ENCODE measurements around the gene BIN1. TPM values are rescaled to one million over a fixed set of nuclear protein-coding genes. Genes with fewer than 3 reads are reported as not detected.
A peak's percentile ranks its signal among the peaks of the same experiment; 100 is the strongest.
"Not testable (repeated sequence)": the region's sequence is repeated elsewhere in the genome, so short reads cannot be mapped to it uniquely, and the experiment has no call there.

The BIN1 gene
- total RNA-seq, 1 donor from 2014 or later, result 15.8 TPM

DNA sequence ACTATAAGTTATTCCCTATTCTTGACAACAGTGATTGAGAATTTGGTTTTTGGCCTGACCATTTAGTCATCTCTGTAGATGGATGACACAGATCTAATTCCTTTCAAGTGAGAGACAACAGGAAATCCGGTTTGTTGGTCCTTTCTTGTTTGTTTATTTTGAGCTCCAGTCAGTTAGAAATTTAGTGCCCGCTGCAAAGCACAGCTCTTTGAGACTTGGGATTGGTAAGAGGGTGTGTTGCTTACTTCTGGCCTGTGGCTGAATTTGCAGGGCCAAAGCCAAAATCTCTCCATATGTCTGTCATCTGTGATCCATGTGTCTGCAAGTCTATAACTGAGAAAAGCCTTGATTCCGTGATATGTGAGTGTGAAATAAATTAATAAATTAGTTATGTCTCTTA is 74.3 kb downstream of the BIN1 start:
- TF ChIP-seq CTCF (IDR thresholded peaks at IDR 0.05; ENCODE audit: borderline replicate concordance), result no peak
- Histone ChIP-seq H3K36me3 (no peaks in the 10 kb centered on the region), H3K27me3 (ENCODE audit: low read depth) (peaks cover 48% of the 10 kb centered on the region), H3K4me1 (no peaks in the 10 kb centered on the region), H3K27ac (replicated peaks) (no peak overlapping the region), H3K4me3 (no peak overlapping the region), H3K9me3 (replicated peaks) (no peaks in the 10 kb centered on the region)
- intact Hi-C loops (cut with micrococcal nuclease), result no loop called here
- DNase-seq, result no peak

- no peaks in the 10 kb centered on the region for H3K36me3 ChIP-seq
- H3K4me1 ChIP-seq, result peaks cover 15% of the 10 kb centered on the region
- peaks cover 79% of the 10 kb centered on the region for H3K27me3 ChIP-seq (ENCODE audit: low read depth)
- DNase-seq, result no peak
- no peaks in the 10 kb centered on the region for H3K9me3 ChIP-seq (replicated peaks)
- intact Hi-C loops (cut with micrococcal nuclease), result no loop called here
- H3K27ac ChIP-seq (replicated peaks), result no peak overlapping the region
- no peak for TF ChIP-seq CTCF (IDR thresholded peaks at IDR 0.05; ENCODE audit: borderline replicate concordance)
- H3K4me3 ChIP-seq, result no peak overlapping the region
Observed at GRCh38 chr2:127029350-127030051, 77.5 kb downstream of the BIN1 start.

DNA sequence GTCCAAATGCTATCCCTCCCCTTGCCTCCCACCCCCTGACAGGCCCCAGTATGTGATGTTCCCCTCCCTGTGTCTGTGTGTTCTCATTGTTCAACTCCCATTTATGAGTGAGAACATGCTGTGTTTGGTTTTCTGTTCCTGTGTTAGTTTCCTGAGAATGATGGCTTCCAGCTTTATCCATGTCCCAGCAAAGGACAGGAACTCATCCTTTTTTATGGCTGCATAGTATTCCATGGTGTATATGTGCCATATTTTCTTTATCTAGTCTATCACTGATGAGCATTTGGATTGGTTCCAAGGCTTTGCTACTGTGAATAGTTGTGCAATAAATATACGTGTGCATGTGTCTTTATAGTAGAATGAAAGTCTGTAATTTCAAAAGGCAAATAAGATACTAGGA is 78.2 kb downstream of the BIN1 start:
- H3K27ac ChIP-seq (replicated peaks); H3K4me3 ChIP-seq; intact Hi-C loops (cut with micrococcal nuclease); DNase-seq; H3K36me3 ChIP-seq; H3K9me3 ChIP-seq (replicated peaks): not testable (repeated sequence)
- peaks cover 87% of the 10 kb centered on the region for H3K27me3 ChIP-seq (ENCODE audit: low read depth)
- H3K4me1 ChIP-seq, result peaks cover 15% of the 10 kb centered on the region

GRCh38 chr2:127027715-127028114 is 79.2 kb downstream of the BIN1 start:
- H3K4me1 ChIP-seq, result peaks cover 15% of the 10 kb centered on the region
- TF ChIP-seq CTCF (IDR thresholded peaks at IDR 0.05; ENCODE audit: borderline replicate concordance), result no peak
- no peak overlapping the region for H3K27ac ChIP-seq (replicated peaks)
- H3K4me3 ChIP-seq, result no peak overlapping the region
- no peak for DNase-seq
- H3K36me3 ChIP-seq, result no peaks in the 10 kb centered on the region
- peaks cover 9% of the 10 kb centered on the region for H3K9me3 ChIP-seq (replicated peaks)
- intact Hi-C loops (cut with micrococcal nuclease), result no loop called here
- H3K27me3 ChIP-seq (ENCODE audit: low read depth), result peaks cover 97% of the 10 kb centered on the region

- peak; percentile 32 for TF ChIP-seq CTCF (IDR thresholded peaks at IDR 0.05; ENCODE audit: borderline replicate concordance)
- no peak overlapping the region for H3K27ac ChIP-seq (replicated peaks)
Observed at GRCh38 chr2:127025359-127026166, 81.4 kb downstream of the BIN1 start.

More at GRCh38 chr2:127025359-127026166, 81.4 kb downstream of the BIN1 start:
- intact Hi-C loops (cut with micrococcal nuclease), result no loop called here
- H3K36me3 ChIP-seq, result no peaks in the 10 kb centered on the region
- H3K27me3 ChIP-seq (ENCODE audit: low read depth), result peaks cover 93% of the 10 kb centered on the region
- H3K9me3 ChIP-seq (replicated peaks), result peaks cover 9% of the 10 kb centered on the region
- peaks cover 15% of the 10 kb centered on the region for H3K4me1 ChIP-seq
- H3K4me3 ChIP-seq, result peak overlapping the region; percentile 61
- DNase-seq, result peak; percentile 63
